H9 (cell line): ENCODE data around the gene ZBTB7A. TPM values are rescaled to one million over a fixed set of nuclear protein-coding genes. Genes with fewer than 3 reads are reported as not detected.
A peak's percentile ranks its signal among the peaks of the same experiment; 100 is the strongest.

ENCODE experiments used
- DNase-seq: peaks from one replicate; pipeline ENCODE4 v3.0.0-alpha.2; 2017
- H2AFZ ChIP-seq: one replicate; pipeline ENCODE4 v1.6.1; 2013; ENCODE audit warnings: mild to moderate bottlenecking, low read length, control low read depth, moderate library complexity
- H2AK5ac ChIP-seq: 2 replicates; pipeline ENCODE4 v1.6.1; 2013; ENCODE audit warnings: low read length, control low read depth, mixed read lengths; ENCODE audit not compliant: insufficient read length
- H2BK120ac ChIP-seq: one replicate; pipeline ENCODE4 v1.6.1; 2013; ENCODE audit warnings: low read depth, mild to moderate bottlenecking, low read length, control low read depth, inconsistent platforms; ENCODE audit not compliant: poor library complexity, severe bottlenecking
- H2BK12ac ChIP-seq: 2 replicates; pipeline ENCODE4 v1.6.1; 2013; ENCODE audit warnings: low read length, control low read depth, mixed read lengths, low read depth; ENCODE audit not compliant: insufficient read length
- H2BK15ac ChIP-seq: 2 replicates; pipeline ENCODE4 v1.6.1; 2013; ENCODE audit warnings: low read depth, low read length, control low read depth
- H2BK20ac ChIP-seq: one replicate; pipeline ENCODE4 v1.6.1; 2013; ENCODE audit warnings: low read depth, mild to moderate bottlenecking, low read length, control low read depth, inconsistent platforms; ENCODE audit not compliant: poor library complexity, severe bottlenecking
- H2BK5ac ChIP-seq: 2 replicates; pipeline ENCODE4 v1.6.1; 2013; ENCODE audit warnings: low read length, control low read depth, mixed read lengths; ENCODE audit not compliant: insufficient read length
- H3K14ac ChIP-seq: 2 replicates; pipeline ENCODE4 v1.6.1; 2013; ENCODE audit warnings: low read length, control low read depth; ENCODE audit not compliant: insufficient read depth
- H3K18ac ChIP-seq: 2 replicates; pipeline ENCODE4 v1.6.1; 2013; ENCODE audit warnings: low read depth, mild to moderate bottlenecking, mixed read lengths, low read length, control low read depth; ENCODE audit not compliant: insufficient read length
- H3K23ac ChIP-seq: 2 replicates; pipeline ENCODE4 v1.6.1; 2013; ENCODE audit warnings: low read length, control low read depth, mixed read lengths, low read depth; ENCODE audit not compliant: insufficient read length
- H3K23me2 ChIP-seq: 2 replicates; pipeline ENCODE4 v1.6.1; 2013; ENCODE audit warnings: low read depth, mild to moderate bottlenecking, mixed read lengths, low read length, control low read depth; ENCODE audit not compliant: insufficient read length, poor library complexity, severe bottlenecking
- H3K27ac ChIP-seq: 2 replicates; pipeline ENCODE4 v1.5.1; 2013; ENCODE audit warnings: low read length, control low read depth, mixed read lengths, low read depth; ENCODE audit not compliant: insufficient read length
- H3K27me3 ChIP-seq: 2 replicates; pipeline ENCODE4 v1.6.1; 2013; ENCODE audit warnings: low read length, control low read depth, inconsistent platforms; ENCODE audit not compliant: insufficient read depth
- H3K4ac ChIP-seq: 2 replicates; pipeline ENCODE4 v1.6.1; 2013; ENCODE audit warnings: low read depth, mild to moderate bottlenecking, control low read depth, inconsistent platforms, low read length, moderate library complexity
- H3K4me1 ChIP-seq: 2 replicates; pipeline ENCODE4 v1.6.1; 2013; ENCODE audit warnings: low read length, control low read depth, inconsistent platforms; ENCODE audit not compliant: insufficient read depth
- H3K4me2 ChIP-seq: 2 replicates; pipeline ENCODE4 v1.6.1; 2013; ENCODE audit warnings: low read length, control low read depth, mixed read lengths; ENCODE audit not compliant: insufficient read length, insufficient read depth
- H3K56ac ChIP-seq: 2 replicates; pipeline ENCODE4 v1.6.1; 2013; ENCODE audit warnings: low read depth, mild to moderate bottlenecking, mixed read lengths, low read length, control low read depth; ENCODE audit not compliant: insufficient read length
- H3K79me1 ChIP-seq: 2 replicates; pipeline ENCODE4 v1.6.1; 2013; ENCODE audit warnings: low read depth, mild to moderate bottlenecking, moderate library complexity, low read length, control low read depth, inconsistent platforms; ENCODE audit not compliant: insufficient read depth, poor library complexity, severe bottlenecking
- H3K79me2 ChIP-seq: 2 replicates; pipeline ENCODE4 v1.6.1; 2013; ENCODE audit warnings: low read length, control low read depth, inconsistent platforms; ENCODE audit not compliant: insufficient read depth
- H3K9ac ChIP-seq: 2 replicates; pipeline ENCODE4 v1.6.1; 2013; ENCODE audit warnings: low read length, control low read depth, mixed read lengths; ENCODE audit not compliant: insufficient read length; ENCODE audit errors: extremely low read depth
- H3K9me3 ChIP-seq: one replicate; pipeline ENCODE4 v1.6.1; 2013; ENCODE audit warnings: low read depth, low read length, inconsistent platforms; ENCODE audit not compliant: control insufficient read depth
- H3T11ph ChIP-seq: one replicate; pipeline ENCODE4 v1.6.1; 2013; ENCODE audit warnings: mild to moderate bottlenecking, low read length, control low read depth, inconsistent platforms
- H4K20me1 ChIP-seq: one replicate; pipeline ENCODE4 v1.6.1; 2013; ENCODE audit not compliant: control insufficient read depth, insufficient read length, insufficient read depth
- H4K5ac ChIP-seq: 2 replicates; pipeline ENCODE4 v1.6.1; 2013; ENCODE audit warnings: low read depth, mild to moderate bottlenecking, mixed read lengths, low read length, control low read depth; ENCODE audit not compliant: insufficient read length
- H4K8ac ChIP-seq: replicated peaks from 2 replicates; pipeline ENCODE4 v1.6.1; 2013; ENCODE audit warnings: low read length, control low read depth, mixed read lengths, low read depth; ENCODE audit not compliant: insufficient read length
- H4K91ac ChIP-seq: 2 replicates; pipeline ENCODE4 v1.6.1; 2013; ENCODE audit warnings: low read depth, mild to moderate bottlenecking, moderate library complexity, mixed read lengths, low read length, control low read depth; ENCODE audit not compliant: insufficient read length
- H3K27ac Mint-ChIP-seq, 3 experiments: 2 replicates in 2 of 3; 3 replicates in 1 of 3; pipeline ENCODE4 v1.8.0; 2020 to 2021; ENCODE audit warnings: mixed read lengths in 3 of 3, mild to moderate bottlenecking in 1 of 3, moderate library complexity in 1 of 3
- H3K27me3 Mint-ChIP-seq: 2 replicates; pipeline ENCODE4 v1.8.0; 2021; ENCODE audit warnings: low read depth, mild to moderate bottlenecking, moderate library complexity, mixed read lengths
- H3K36me3 Mint-ChIP-seq, 3 experiments: 2 replicates in 2 of 3; 3 replicates in 1 of 3; pipeline ENCODE4 v1.8.0; 2020 to 2021; ENCODE audit warnings: low read depth in 3 of 3, mixed read lengths in 3 of 3; ENCODE audit not compliant: insufficient read depth in 1 of 3
- H3K4me1 Mint-ChIP-seq, 2 experiments: 2 replicates each; pipeline ENCODE4 v1.8.0; 2020; ENCODE audit warnings: mixed read lengths in 2 of 2
- H3K4me3 Mint-ChIP-seq, 2 experiments: 2 replicates in 1 of 2; 3 replicates in 1 of 2; pipeline ENCODE4 v1.8.0; 2020 to 2021; ENCODE audit warnings: mild to moderate bottlenecking in 2 of 2, mixed read lengths in 2 of 2, moderate library complexity in 1 of 2
- H3K9me3 Mint-ChIP-seq, 2 experiments: 2 replicates in 1 of 2; 3 replicates in 1 of 2; pipeline ENCODE4 v1.8.0; 2020; ENCODE audit warnings: mild to moderate bottlenecking in 2 of 2, mixed read lengths in 2 of 2, moderate library complexity in 1 of 2
- WGBS: extraction: QIAGEN DNeasy Blood & Tissue Kit; methylation state at CpG from one replicate; pipeline ENCODE4 v1.1.7; 2013; ENCODE audit warnings: missing lambda C conversion rate, low lambda C conversion rate, mixed read lengths; ENCODE audit not compliant: insufficient read length; ENCODE audit errors: extremely low coverage; 5-methylcytosine and 5-hydroxymethylcytosine counted together
- total RNA-seq: library from RNA; stranded (reverse); gene quantifications from 2 replicates; pipeline ENCODE4 v1.2.1, GENCODE V29; 2021
- TF ChIP-seq, protein P1 (sequence below): fragments of 200-600 bp; sonication (generic); conservative IDR thresholded peaks from 3 replicates; pipeline ENCODE4 v1.8.0; 2021; ENCODE audit warnings: antibody characterized with exemption, mild to moderate bottlenecking

The ZBTB7A gene
- total RNA-seq, 1 experiment from 2014 or later = 24.9 TPM

DNA sequence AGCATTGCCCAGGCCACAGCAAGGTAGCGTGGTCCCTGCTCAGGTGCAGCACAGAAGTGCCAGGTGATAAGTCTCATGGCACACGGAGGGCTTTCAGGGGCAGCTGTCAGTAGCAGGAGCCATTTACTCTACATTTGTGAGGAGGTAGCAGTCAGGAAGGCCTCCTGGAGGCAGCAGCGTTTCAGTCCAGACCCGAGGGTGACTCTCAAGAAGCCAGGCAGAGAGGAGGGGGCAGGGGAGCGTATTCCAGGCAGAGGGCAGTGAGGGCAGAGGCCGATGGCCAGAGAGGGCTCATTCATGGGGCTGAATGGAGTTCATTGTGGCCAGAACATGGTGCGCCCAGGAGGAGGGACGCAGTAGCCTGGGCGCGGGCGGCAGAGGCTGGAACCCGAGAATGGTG, 50.2 kb downstream of the ZBTB7A start:
- no peak overlapping the region for H2BK5ac ChIP-seq
- no peaks in the 10 kb centered on the region for H4K20me1 ChIP-seq
- no peak overlapping the region for H4K5ac ChIP-seq
- H3K4me1 ChIP-seq = no peaks in the 10 kb centered on the region
- Mint-ChIP-seq H3K27me3 (no peaks in the 10 kb centered on the region), H3K4me1 (peaks cover 0 to 11% of the 10 kb centered on the region in 2 experiments; a peak in 2 of 4 replicates), H3K27ac (peak overlapping the region in 1 of 3 experiments; percentile 90; a peak in 2 of 7 replicates), H3K4me3 (no peak overlapping the region), H3K36me3 (peaks cover 9 to 34% (median 28%) of the 10 kb centered on the region in 3 experiments; a peak in 6 of 7 replicates), H3K9me3 (no peaks in the 10 kb centered on the region)
- H3K27me3 ChIP-seq = no peaks in the 10 kb centered on the region
- no peak overlapping the region for H3K4me2 ChIP-seq
- no peak overlapping the region for H3T11ph ChIP-seq
- no peak for DNase-seq
- no peak overlapping the region for H3K4ac ChIP-seq
- no peak overlapping the region for H3K23ac ChIP-seq
- H3K79me2 ChIP-seq = peaks cover 9% of the 10 kb centered on the region; the same call in 1 of the 2 replicates
- no peak overlapping the region for H2AK5ac ChIP-seq
- no peak overlapping the region for H2BK12ac ChIP-seq
- H3K18ac ChIP-seq = no peak overlapping the region
- no peak overlapping the region for H4K91ac ChIP-seq
- H3K9ac ChIP-seq = no peak overlapping the region
- TF ChIP-seq, protein P1, sequence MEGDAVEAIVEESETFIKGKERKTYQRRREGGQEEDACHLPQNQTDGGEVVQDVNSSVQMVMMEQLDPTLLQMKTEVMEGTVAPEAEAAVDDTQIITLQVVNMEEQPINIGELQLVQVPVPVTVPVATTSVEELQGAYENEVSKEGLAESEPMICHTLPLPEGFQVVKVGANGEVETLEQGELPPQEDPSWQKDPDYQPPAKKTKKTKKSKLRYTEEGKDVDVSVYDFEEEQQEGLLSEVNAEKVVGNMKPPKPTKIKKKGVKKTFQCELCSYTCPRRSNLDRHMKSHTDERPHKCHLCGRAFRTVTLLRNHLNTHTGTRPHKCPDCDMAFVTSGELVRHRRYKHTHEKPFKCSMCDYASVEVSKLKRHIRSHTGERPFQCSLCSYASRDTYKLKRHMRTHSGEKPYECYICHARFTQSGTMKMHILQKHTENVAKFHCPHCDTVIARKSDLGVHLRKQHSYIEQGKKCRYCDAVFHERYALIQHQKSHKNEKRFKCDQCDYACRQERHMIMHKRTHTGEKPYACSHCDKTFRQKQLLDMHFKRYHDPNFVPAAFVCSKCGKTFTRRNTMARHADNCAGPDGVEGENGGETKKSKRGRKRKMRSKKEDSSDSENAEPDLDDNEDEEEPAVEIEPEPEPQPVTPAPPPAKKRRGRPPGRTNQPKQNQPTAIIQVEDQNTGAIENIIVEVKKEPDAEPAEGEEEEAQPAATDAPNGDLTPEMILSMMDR = no peak
- no peaks in the 10 kb centered on the region for H3K23me2 ChIP-seq
- H2BK20ac ChIP-seq = no peak overlapping the region
- H3K9me3 ChIP-seq = no peaks in the 10 kb centered on the region
- peaks cover 13% of the 10 kb centered on the region for H3K79me1 ChIP-seq
- no peak overlapping the region for H3K14ac ChIP-seq
- no peak overlapping the region for H2BK120ac ChIP-seq
- WGBS = no CpG with 5 or more reads among the region's 12 CpGs
- no peak overlapping the region for H4K8ac ChIP-seq
- no peak overlapping the region for H3K56ac ChIP-seq
- H2BK15ac ChIP-seq = no peak overlapping the region
- no peak overlapping the region for H3K27ac ChIP-seq
- no peak overlapping the region for H2AFZ ChIP-seq
